Caki2 (cell line): ENCODE data around the gene PCBD1. TPM values are rescaled to one million over a fixed set of nuclear protein-coding genes. Genes with fewer than 3 reads are reported as not detected.
"Not testable (repeated sequence)": the region's sequence is repeated elsewhere in the genome, so short reads cannot be mapped to it uniquely, and the experiment has no call there.

Experiments
- DNase-seq: peaks from one replicate; pipeline ENCODE4 v3.0.0-alpha.2; 2015; ENCODE audit warnings: low read depth
- in situ Hi-C: cut with HindIII; loops from 2 replicates; pipeline ENCODE4 v1.10.0; 2016; ENCODE audit warnings: low sequenced_read_pairs, low pct_unique_long_range_greater_than_20kb, mixed read lengths
- total RNA-seq: library from RNA; depleted of rRNA; stranded (reverse); fragments of >200 nt; shearing (Covaris generic); gene quantifications from 2 replicates; pipeline ENCODE4 v1.2.3, GENCODE V29; 2014; ENCODE audit warnings: low replicate concordance

PCBD1 gene
- total RNA-seq, 1 experiment from 2014 or later = 219 TPM

GRCh38 chr10:70885931-70886903 is 2.1 kb downstream of the PCBD1 start:
- in situ Hi-C loops = no loop called here

GRCh38 chr10:70885481-70885880 is 2.9 kb downstream of the PCBD1 start:
- no peak for DNase-seq
- in situ Hi-C loops = no loop called here

More at GRCh38 chr10:70885931-70886903, 2.1 kb downstream of the PCBD1 start:
- no peak for DNase-seq

- no peak for DNase-seq
- in situ Hi-C loops = no loop called here
Measured at GRCh38 chr10:70884741-70885140, 3.6 kb downstream of the PCBD1 start.

- in situ Hi-C loops = no loop called here
- peak; percentile 54 for DNase-seq
Measured at GRCh38 chr10:70880077-70880534, 8.3 kb downstream of the PCBD1 start.

GRCh38 chr10:70879207-70879606 is 9.2 kb downstream of the PCBD1 start:
- no peak for DNase-seq
- in situ Hi-C loops = no loop called here

- in situ Hi-C loops = no loop called here
- no peak for DNase-seq
Measured at GRCh38 chr10:70874061-70874460, 14.3 kb downstream of the PCBD1 start.

- in situ Hi-C loops = no loop called here
- no peak for DNase-seq
Measured at GRCh38 chr10:70872291-70872690, 16.1 kb downstream of the PCBD1 start.

GRCh38 chr10:70866424-70866823 is 21.9 kb downstream of the PCBD1 start:
- no peak for DNase-seq

GRCh38 chr10:70864935-70865334 is 23.4 kb downstream of the PCBD1 start:
- no peak for DNase-seq
- in situ Hi-C loops = no loop called here

More at GRCh38 chr10:70866424-70866823, 21.9 kb downstream of the PCBD1 start:
- in situ Hi-C loops = no loop called here

GRCh38 chr10:70863470-70864160 is 24.8 kb downstream of the PCBD1 start:
- in situ Hi-C loops = no loop called here
- DNase-seq = no peak

- in situ Hi-C loops, DNase-seq: not testable (repeated sequence)
Measured at GRCh38 chr10:70861495-70862197, 26.7 kb downstream of the PCBD1 start.

GRCh38 chr10:70858759-70859158 is 29.6 kb downstream of the PCBD1 start:
- in situ Hi-C loops = no loop called here
- no peak for DNase-seq

GRCh38 chr10:70856454-70856853 is 31.9 kb downstream of the PCBD1 start:
- in situ Hi-C loops = no loop called here
- DNase-seq = no peak

GRCh38 chr10:70853457-70853856 is 34.9 kb downstream of the PCBD1 start:
- DNase-seq = no peak
- in situ Hi-C loops = no loop called here

GRCh38 chr10:70853038-70853437 is 35.3 kb downstream of the PCBD1 start:
- no peak for DNase-seq
- in situ Hi-C loops = no loop called here

GRCh38 chr10:70851597-70852475 is 36.5 kb downstream of the PCBD1 start:
- no peak for DNase-seq
- in situ Hi-C loops = no loop called here

- in situ Hi-C loops = no loop called here
Measured at GRCh38 chr10:70850097-70850496, 38.3 kb downstream of the PCBD1 start.

GRCh38 chr10:70849582-70850016 is 38.8 kb downstream of the PCBD1 start:
- in situ Hi-C loops = no loop called here
- peak; percentile 48 for DNase-seq

More at GRCh38 chr10:70850097-70850496, 38.3 kb downstream of the PCBD1 start:
- DNase-seq = no peak
